ENCODE results near the gene IMMP2L. TPM values are rescaled to one million over a fixed set of nuclear protein-coding genes. Genes with fewer than 3 reads are reported as not detected.

The IMMP2L gene
- total RNA-seq, 2 experiments from 2014 or later = 8.9 to 18.7 TPM

DNA sequence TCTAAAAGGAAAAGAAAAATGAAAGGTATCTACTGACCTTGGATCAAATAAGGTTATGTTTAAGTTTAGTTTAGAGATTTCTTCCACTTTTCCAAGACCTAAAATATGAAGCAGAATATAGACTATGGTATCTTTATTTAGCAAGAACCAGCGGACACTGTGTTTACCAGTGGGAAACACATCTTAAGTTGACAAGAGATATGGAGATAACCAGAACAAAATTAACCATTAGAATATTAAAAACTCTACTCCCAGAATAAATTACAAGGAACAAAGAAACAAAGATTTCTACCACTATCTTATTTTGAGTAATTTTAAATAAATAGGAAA is 86.9 kb downstream of the IMMP2L start:
- H3K4me1 ChIP-seq (ENCODE audit: insufficient read depth, low read length) = no peaks in the 10 kb centered on the region
- Mint-ChIP-seq H3K4me3 (no peak overlapping the region), H3K4me1 (ENCODE audit: low read depth) (no peaks in the 10 kb centered on the region), H3K27ac (no peak overlapping the region), H3K9me3 (peaks cover 5% of the 10 kb centered on the region), H3K36me3 (ENCODE audit: low read depth) (peaks cover 59% of the 10 kb centered on the region), H3K27me3 (no peaks in the 10 kb centered on the region)
- ChIA-PET POLR2A (no interaction called here), CTCF (no interaction called here)
- no peak overlapping the region for H3K27ac ChIP-seq (ENCODE audit: low read depth in 1 of 2, low read length in 2 of 2)
- ATAC-seq (ENCODE audit: poor library complexity) (no peak), DNase-seq (no peak)
- intact Hi-C loops (cut with DNase I, micrococcal nuclease) = no loop called here
- TF ChIP-seq, protein P1, sequence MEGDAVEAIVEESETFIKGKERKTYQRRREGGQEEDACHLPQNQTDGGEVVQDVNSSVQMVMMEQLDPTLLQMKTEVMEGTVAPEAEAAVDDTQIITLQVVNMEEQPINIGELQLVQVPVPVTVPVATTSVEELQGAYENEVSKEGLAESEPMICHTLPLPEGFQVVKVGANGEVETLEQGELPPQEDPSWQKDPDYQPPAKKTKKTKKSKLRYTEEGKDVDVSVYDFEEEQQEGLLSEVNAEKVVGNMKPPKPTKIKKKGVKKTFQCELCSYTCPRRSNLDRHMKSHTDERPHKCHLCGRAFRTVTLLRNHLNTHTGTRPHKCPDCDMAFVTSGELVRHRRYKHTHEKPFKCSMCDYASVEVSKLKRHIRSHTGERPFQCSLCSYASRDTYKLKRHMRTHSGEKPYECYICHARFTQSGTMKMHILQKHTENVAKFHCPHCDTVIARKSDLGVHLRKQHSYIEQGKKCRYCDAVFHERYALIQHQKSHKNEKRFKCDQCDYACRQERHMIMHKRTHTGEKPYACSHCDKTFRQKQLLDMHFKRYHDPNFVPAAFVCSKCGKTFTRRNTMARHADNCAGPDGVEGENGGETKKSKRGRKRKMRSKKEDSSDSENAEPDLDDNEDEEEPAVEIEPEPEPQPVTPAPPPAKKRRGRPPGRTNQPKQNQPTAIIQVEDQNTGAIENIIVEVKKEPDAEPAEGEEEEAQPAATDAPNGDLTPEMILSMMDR (IDR thresholded peaks at IDR 0.05) = no peak
- no peaks in the 10 kb centered on the region for H3K27me3 ChIP-seq (ENCODE audit: control insufficient read depth in 1 of 2, insufficient read depth in 2 of 2, low read length in 2 of 2)
- no peaks in the 10 kb centered on the region for H3K9me3 ChIP-seq (ENCODE audit: control insufficient read depth in 1 of 2, insufficient read depth in 1 of 2, low read length in 2 of 2)
- no peaks in the 10 kb centered on the region for H3K36me3 ChIP-seq (ENCODE audit: insufficient read depth, low read length)
- no peak overlapping the region for H3K4me3 ChIP-seq (ENCODE audit: low read length)

- H3K36me3 Mint-ChIP-seq (ENCODE audit: low read depth) = peaks cover 61% of the 10 kb centered on the region
- H3K9me3 Mint-ChIP-seq = peaks cover 5% of the 10 kb centered on the region
- no peaks in the 10 kb centered on the region for H3K27me3 Mint-ChIP-seq
- no peak overlapping the region for H3K4me3 Mint-ChIP-seq
- CTCF ChIA-PET = no interaction called here
- POLR2A ChIA-PET = no interaction called here
- H3K27ac ChIP-seq (ENCODE audit: low read depth in 1 of 2, low read length in 2 of 2) = no peak overlapping the region
- H3K4me3 ChIP-seq (ENCODE audit: low read length) = no peak overlapping the region
- H3K4me1 ChIP-seq (ENCODE audit: insufficient read depth, low read length) = no peaks in the 10 kb centered on the region
- no peak for ATAC-seq (ENCODE audit: poor library complexity)
- no peak for DNase-seq
- intact Hi-C loops (cut with DNase I, micrococcal nuclease) = no loop called here
- H3K9me3 ChIP-seq (ENCODE audit: control insufficient read depth in 1 of 2, insufficient read depth in 1 of 2, low read length in 2 of 2) = no peaks in the 10 kb centered on the region
- H3K27me3 ChIP-seq (ENCODE audit: control insufficient read depth in 1 of 2, insufficient read depth in 2 of 2, low read length in 2 of 2) = no peaks in the 10 kb centered on the region
- no peak overlapping the region for H3K27ac Mint-ChIP-seq
- TF ChIP-seq, protein P1 (IDR thresholded peaks at IDR 0.05) = no peak
- H3K36me3 ChIP-seq (ENCODE audit: insufficient read depth, low read length) = no peaks in the 10 kb centered on the region
- no peaks in the 10 kb centered on the region for H3K4me1 Mint-ChIP-seq (ENCODE audit: low read depth)
Measured at GRCh38 chr7:111474723-111475418, 87.4 kb downstream of the IMMP2L start.

DNA sequence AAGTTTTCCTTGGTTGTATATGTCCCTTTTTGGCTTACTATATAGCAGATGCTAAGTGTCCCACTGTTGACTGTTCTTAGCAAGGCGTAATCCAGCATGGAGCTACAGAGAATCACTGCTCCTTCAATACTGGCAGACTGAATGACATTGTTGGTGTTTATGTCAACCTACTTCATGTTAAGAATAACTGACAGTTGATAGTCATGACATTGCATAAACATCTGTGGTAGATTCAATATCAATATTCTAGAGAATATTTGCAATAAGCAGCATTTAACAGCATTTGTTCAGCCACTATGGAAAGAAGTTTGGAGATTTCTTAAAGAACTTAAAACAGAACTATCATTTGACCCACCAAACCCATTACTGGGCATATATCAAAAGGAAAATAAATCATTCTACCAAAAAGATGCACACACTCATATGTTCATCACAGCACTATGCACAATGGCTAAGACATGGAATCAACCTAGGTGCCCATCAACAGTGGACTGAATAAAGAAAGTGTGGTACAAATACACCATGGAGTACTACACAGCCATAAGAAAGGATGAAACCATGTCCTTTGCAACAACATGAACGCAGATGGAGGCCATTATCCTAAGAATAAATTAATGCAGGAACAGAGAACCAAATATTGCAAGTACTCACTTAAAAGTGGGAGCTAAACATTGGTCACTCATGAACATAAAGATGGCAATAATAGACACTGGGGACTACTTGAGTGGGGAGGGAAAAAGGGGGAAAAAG is 88.7 kb downstream of the IMMP2L start:
- Histone ChIP-seq H3K4me3 (ENCODE audit: low read length) (no peak overlapping the region), H3K27me3 (ENCODE audit: control insufficient read depth in 1 of 2, insufficient read depth in 2 of 2, low read length in 2 of 2) (no peaks in the 10 kb centered on the region), H3K4me1 (ENCODE audit: insufficient read depth, low read length) (no peaks in the 10 kb centered on the region), H3K27ac (ENCODE audit: low read depth in 1 of 2, low read length in 2 of 2) (no peak overlapping the region), H3K36me3 (ENCODE audit: insufficient read depth, low read length) (no peaks in the 10 kb centered on the region), H3K9me3 (ENCODE audit: control insufficient read depth in 1 of 2, insufficient read depth in 1 of 2, low read length in 2 of 2) (no peaks in the 10 kb centered on the region)
- DNase-seq (no peak), ATAC-seq (ENCODE audit: poor library complexity) (no peak)
- Mint-ChIP-seq H3K9me3 (peaks cover 7% of the 10 kb centered on the region), H3K36me3 (ENCODE audit: low read depth) (peaks cover 66% of the 10 kb centered on the region), H3K27ac (no peak overlapping the region), H3K27me3 (no peaks in the 10 kb centered on the region), H3K4me1 (ENCODE audit: low read depth) (no peaks in the 10 kb centered on the region), H3K4me3 (no peak overlapping the region)
- TF ChIP-seq, protein P1 (IDR thresholded peaks at IDR 0.05) = no peak
- ChIA-PET CTCF (no interaction called here), POLR2A (no interaction called here)
- intact Hi-C loops (cut with DNase I, micrococcal nuclease) = no loop called here
